GM12878 (cell line): ENCODE results near the gene TNIP1. TPM values are rescaled to one million over a fixed set of nuclear protein-coding genes. Genes with fewer than 3 reads are reported as not detected.

ENCODE experiments used
- ATAC-seq: fragments of 200-7000 bp; cut with Tn5 transposase; 3 replicates; pipeline ENCODE4 v1.9.1; 2020; ENCODE audit warnings: mild to moderate bottlenecking, moderate library complexity
- BruUV-seq: library from RNA; stranded (reverse); fragments of 400-500 nt; replicated peaks from 2 replicates; lab custom pipeline; 2021; lab: Mats Ljungman, UMichigan
- CTCF ChIA-PET: fragments of 300-600 bp; sonication (Branson Sonifier 250); formaldehyde crosslinking; extraction: SDS; loops from one replicate; lab custom pipeline; 2021; ENCODE audit warnings: inconsistent platforms; lab: Yijun Ruan, JAX
- POLR2A ChIA-PET: fragments of 350-600 bp; formaldehyde crosslinking; extraction: SDS; loops from one replicate; lab custom pipeline; 2021; ENCODE audit warnings: inconsistent platforms; lab: Charles Lee
- RAD21 ChIA-PET: fragments of 300-600 bp; sonication (Branson Sonifier 250); formaldehyde crosslinking; loops from one replicate; lab custom pipeline; 2023; ENCODE audit warnings: antibody characterized with exemption; ENCODE audit not compliant: unreplicated experiment; lab: Charles Lee
- SMC1A ChIA-PET: fragments of 300-600 bp; sonication (Branson Sonifier 250); formaldehyde crosslinking; loops from one replicate; lab custom pipeline; 2023; ENCODE audit not compliant: unreplicated experiment, uncharacterized antibody; lab: Charles Lee
- DNase-seq: peaks from one replicate; pipeline ENCODE4 v3.0.0-alpha.2; 2011; ENCODE audit warnings: low read depth, low spot score
- FAIRE-seq: peaks from 3 replicates; lab custom pipeline; 2011; peaks lifted over from hg19 to GRCh38; lab: Jason Lieb, UNC
- H2AFZ ChIP-seq: 2 replicates; pipeline ENCODE4 v1.6.0; 2011; ENCODE audit warnings: low read depth, low read length, control low read depth; ENCODE audit not compliant: control insufficient read depth
- H3K27ac ChIP-seq: 2 replicates; pipeline ENCODE4 v1.5.1; 2011; ENCODE audit warnings: control low read depth; ENCODE audit not compliant: control insufficient read depth, insufficient read depth
- H3K27me3 ChIP-seq, 2 experiments: replicated peaks in 1 of 2; 2 replicates each; pipeline versions ENCODE4 v1.6.0 to v1.6.1; 2011; ENCODE audit warnings: low read length in 1 of 2; ENCODE audit not compliant: control insufficient read depth in 2 of 2, insufficient read depth in 2 of 2
- H3K36me3 ChIP-seq, 2 experiments: 2 replicates each; pipeline ENCODE4 v1.5.1; 2011; ENCODE audit warnings: low read length in 1 of 2; ENCODE audit not compliant: control insufficient read depth in 2 of 2, insufficient read depth in 2 of 2
- H3K4me1 ChIP-seq: 2 replicates; pipeline ENCODE4 v1.6.1; 2011; ENCODE audit warnings: mild to moderate bottlenecking, low read length, moderate library complexity, mixed read lengths; ENCODE audit not compliant: control insufficient read depth, insufficient read depth
- H3K4me2 ChIP-seq: 2 replicates; pipeline ENCODE4 v1.6.0; 2011; ENCODE audit warnings: control low read depth; ENCODE audit not compliant: control insufficient read depth, insufficient read depth
- H3K4me3 ChIP-seq: fragments of 200-600 bp; sonication (generic); 2 replicates; pipeline ENCODE4 v1.5.1; 2016
- H3K79me2 ChIP-seq: 2 replicates; pipeline ENCODE4 v1.6.0; 2011; ENCODE audit warnings: low read length; ENCODE audit not compliant: control insufficient read depth, insufficient read depth
- H3K9ac ChIP-seq: 2 replicates; pipeline ENCODE4 v1.8.0; 2011; ENCODE audit warnings: low read length, control low read depth, mixed read lengths; ENCODE audit not compliant: control insufficient read depth, insufficient read depth
- H3K9me3 ChIP-seq: replicated peaks from 3 replicates; pipeline ENCODE4 v1.5.1; 2011; ENCODE audit warnings: mild to moderate bottlenecking, low read length; ENCODE audit not compliant: control insufficient read depth, insufficient read depth
- H4K20me1 ChIP-seq: 2 replicates; pipeline ENCODE4 v1.6.0; 2011; ENCODE audit not compliant: control insufficient read depth, insufficient read depth
- CEBPB ChIP-seq, 2 experiments: fragments of 150-350 bp in 1 of 2; IDR thresholded peaks; 2 replicates each; pipeline ENCODE4 v1.6.1; 2012 to 2014; ENCODE audit warnings: low read depth in 2 of 2, low read length in 2 of 2, borderline replicate concordance in 1 of 2, inconsistent platforms in 1 of 2
- CEBPZ ChIP-seq: fragments of 150-350 bp; IDR thresholded peaks from 2 replicates; pipeline ENCODE4 v1.6.1; 2016; ENCODE audit warnings: low read depth, low read length
- ETV6 ChIP-seq, 2 experiments: fragments of 450-650 bp in 1 of 2; IDR thresholded peaks in 1 of 2; conservative IDR thresholded peaks in 1 of 2; 2 replicates each; pipeline ENCODE4 v1.6.1; 2014; ENCODE audit warnings: antibody characterized with exemption in 1 of 2, borderline replicate concordance in 1 of 2, low read depth in 1 of 2, mild to moderate bottlenecking in 1 of 2, moderate library complexity in 1 of 2
- HCFC1 ChIP-seq: fragments of 150-350 bp; IDR thresholded peaks from 2 replicates; pipeline ENCODE4 v1.6.1; 2014; ENCODE audit warnings: low read length
- MLLT1 ChIP-seq: fragments of 450-650 bp; IDR thresholded peaks from 2 replicates; pipeline ENCODE4 v1.6.1; 2016; ENCODE audit warnings: mild to moderate bottlenecking
- NBN ChIP-seq: fragments of 450-650 bp; IDR thresholded peaks from 2 replicates; pipeline ENCODE4 v1.6.1; 2016
- NR2F1 ChIP-seq: fragments of 450-650 bp; conservative IDR thresholded peaks from 2 replicates; pipeline ENCODE4 v1.6.1; 2017; ENCODE audit warnings: mild to moderate bottlenecking
- PKNOX1 ChIP-seq: fragments of 450-650 bp; IDR thresholded peaks from 2 replicates; pipeline ENCODE4 v1.6.1; 2016; ENCODE audit warnings: mild to moderate bottlenecking
- POLR2A ChIP-seq: IDR thresholded peaks from 2 replicates; pipeline ENCODE4 v1.6.1; 2011; ENCODE audit warnings: low read depth, mild to moderate bottlenecking, low read length
- RELB ChIP-seq: fragments of 450-650 bp; IDR thresholded peaks from 2 replicates; pipeline ENCODE4 v1.6.1; 2017; ENCODE audit warnings: low read depth, mild to moderate bottlenecking, moderate library complexity
- SPI1 ChIP-seq: IDR thresholded peaks from 2 replicates; pipeline ENCODE4 v1.6.1; 2011; ENCODE audit warnings: low read depth, mild to moderate bottlenecking, low read length, moderate library complexity, borderline replicate concordance; ENCODE audit not compliant: insufficient read depth
- TAF1 ChIP-seq: IDR thresholded peaks from 2 replicates; pipeline ENCODE4 v1.6.1; 2011; ENCODE audit warnings: mild to moderate bottlenecking, low read depth, low read length, borderline replicate concordance
- ZNF24 ChIP-seq: fragments of 450-650 bp; IDR thresholded peaks from 2 replicates; pipeline ENCODE4 v1.6.1; 2017; ENCODE audit warnings: antibody characterized with exemption, mild to moderate bottlenecking
- WGBS: methylation state at CpG from one replicate; pipeline ENCODE4 v1.1.6; 2016; ENCODE audit warnings: low lambda C conversion rate; ENCODE audit not compliant: insufficient replicate concordance, insufficient coverage; ENCODE audit errors: missing lambda C conversion rate; 5-methylcytosine and 5-hydroxymethylcytosine counted together
- in situ Hi-C: fragments of 300-500 bp; cut with MboI; formaldehyde crosslinking; loops from 9 replicates; pipeline ENCODE4 v1.14.3; 2018; ENCODE audit warnings: mixed read lengths
- intact Hi-C: fragments of 100-400 bp; cut with micrococcal nuclease; formaldehyde crosslinking; loops from one replicate; pipeline ENCODE4 v1.14.2; 2022; ENCODE audit not compliant: unreplicated experiment
- polyA plus RNA-seq, 11 experiments: library from polyadenylated mRNA; depleted of rRNA in 4 of 11; unstranded in 6 of 11; stranded (reverse) in 5 of 11; fragments of >200 nt; fragmentation: Nextera tagmentation in 4 of 11; fragmentation: Illumina TruSeq in 1 of 11; extraction: Ambion mirVana in 4 of 11; extraction: Trizol in 1 of 11; gene quantifications; 1 replicate in 1 of 11; 2 replicates in 10 of 11; pipeline versions ENCODE4 v1.2.1 to v1.2.3, GENCODE V29; 2011 to 2016; ENCODE audit warnings: inconsistent platforms in 2 of 11, missing spikeins in 2 of 11, low read depth in 1 of 11
- total RNA-seq, 4 experiments: library from RNA; depleted of rRNA in 3 of 4; stranded (reverse); fragments of >200 nt in 3 of 4; fragmentation: Illumina TruSeq in 1 of 4; extraction: Trizol in 1 of 4; gene quantifications; 2 replicates each; pipeline versions ENCODE4 v1.2.1 to v1.2.3, GENCODE V29; 2013 to 2021

Gene TNIP1
- total and polyA plus RNA-seq, 10 of the 15 experiments (the other 5 are each of a cell fraction or from before 2014, with no cell fraction given), result 4.4 to 279 (median 150) TPM

- ATAC-seq (no peak), FAIRE-seq (no peak), DNase-seq (no peak)
- Histone ChIP-seq H3K4me3 (peak overlapping the region; percentile 89), H3K27ac (peak overlapping the region; percentile 90), H3K4me1 (peaks cover 34% of the 10 kb centered on the region), H3K36me3 (peaks cover 8 to 46% of the 10 kb centered on the region in 2 experiments), H3K9ac (peak overlapping the region; percentile 93), H3K4me2 (peak overlapping the region; percentile 100), H2AFZ (no peak overlapping the region), H3K9me3 (no peaks in the 10 kb centered on the region; the same call in 2 of the 3 replicates), H4K20me1 (peaks cover 19% of the 10 kb centered on the region), H3K27me3 (no peaks in the 10 kb centered on the region), H3K79me2 (peaks cover 99% of the 10 kb centered on the region)
- SMC1A ChIA-PET, result interaction anchor here (1.3 to 10.8 kb wide), 3 partner anchors 17 to 38 kb away, joined by 5 to 97 read pairs (median 7); no protein-coding TSS in a partner anchor
- no TSS peak for BruUV-seq
- 3% methylated on average over 9 of the region's 9 CpGs for WGBS
- RAD21 ChIA-PET, result interaction anchor here (1.3 to 2.0 kb wide), 3 partner anchors 21 to 48 kb away, joined by 4 to 9 read pairs (median 6); no protein-coding TSS in a partner anchor
- intact Hi-C loops (loop anchor here (5.0 kb wide), 1 partner anchor 35 kb away; no protein-coding TSS in a partner anchor), in situ Hi-C loops (no loop called here)
- POLR2A ChIA-PET, result interaction anchor here (3.1 to 14.3 kb wide), 2 partner anchors 12 to 19 kb away, joined by 12 to 222 read pairs; no protein-coding TSS in a partner anchor
- no peak for TF ChIP-seq CEBPB (IDR thresholded peaks at IDR 0.05; ENCODE audit: borderline replicate concordance in 1 of 2, low read depth in 2 of 2, low read length in 2 of 2)
- TF ChIP-seq POLR2A, result peak; percentile 37; the same call in 1 of the 2 replicates
- TF ChIP-seq ETV6 (conservative IDR thresholded peaks at IDR 0.05 in 1 of 2, IDR thresholded peaks at IDR 0.05 in 1 of 2; ENCODE audit: borderline replicate concordance in 1 of 2, low read depth in 1 of 2), result no peak
- no peak for TF ChIP-seq CEBPZ
- TF ChIP-seq NBN, result no peak
- TF ChIP-seq NR2F1, result no peak
- peak; percentile 57; the same call in 1 of the 2 replicates for TF ChIP-seq MLLT1
- no peak for TF ChIP-seq TAF1
- TF ChIP-seq PKNOX1, result peak; percentile 29; the same call in 1 of the 2 replicates
- no peak for TF ChIP-seq RELB
- TF ChIP-seq SPI1, result no peak
- TF ChIP-seq ZNF24, result no peak
- TF ChIP-seq HCFC1, result no peak
- CTCF ChIA-PET, result interaction anchor here (1.0 to 7.5 kb wide), 3 partner anchors 10 to 39 kb away, joined by 3 to 60 read pairs (median 9); no protein-coding TSS in a partner anchor
Measured at GRCh38 chr5:151077419-151077818, 3.4 kb downstream of the TNIP1 start.
